Activated T-cell treated with anti-CD3 and anti-CD28 coated beads, Interleukin-2, amount 50 U/mL, for 4 hours (primary cell): Measurements from ENCODE around the gene KPNA2. TPM values are rescaled to one million over a fixed set of nuclear protein-coding genes. Genes with fewer than 3 reads are reported as not detected.

Experiments used
- ATAC-seq, 2 donors: fragments of 200-7000 bp; cut with Tn5 transposase; one replicate each; pipeline ENCODE4 v1.10.0; 2021
- DNase-seq: peaks from one replicate; pipeline ENCODE4 v3.0.0-alpha.2; 2020
- H3K27me3 Mint-ChIP-seq: one replicate; pipeline ENCODE4 v1.8.0; 2021; ENCODE audit warnings: low read depth, mixed read lengths
- H3K36me3 Mint-ChIP-seq: one replicate; pipeline ENCODE4 v1.8.0; 2022; ENCODE audit warnings: mixed read lengths; ENCODE audit not compliant: insufficient read depth
- H3K4me1 Mint-ChIP-seq: one replicate; pipeline ENCODE4 v1.8.0; 2021; ENCODE audit warnings: low read depth, mixed read lengths
- H3K4me3 Mint-ChIP-seq: one replicate; pipeline ENCODE4 v1.8.0; 2021; ENCODE audit warnings: mild to moderate bottlenecking, moderate library complexity, mixed read lengths
- H3K9me3 Mint-ChIP-seq: one replicate; pipeline ENCODE4 v1.8.0; 2021; ENCODE audit warnings: mixed read lengths
- total RNA-seq, 3 donors: library from RNA; stranded (reverse); gene quantifications; one replicate each; pipeline ENCODE4 v1.2.1, GENCODE V29; 2021

KPNA2 gene
- total RNA-seq, 3 donors from 2014 or later, result 139 to 140 (median 139) TPM

DNA sequence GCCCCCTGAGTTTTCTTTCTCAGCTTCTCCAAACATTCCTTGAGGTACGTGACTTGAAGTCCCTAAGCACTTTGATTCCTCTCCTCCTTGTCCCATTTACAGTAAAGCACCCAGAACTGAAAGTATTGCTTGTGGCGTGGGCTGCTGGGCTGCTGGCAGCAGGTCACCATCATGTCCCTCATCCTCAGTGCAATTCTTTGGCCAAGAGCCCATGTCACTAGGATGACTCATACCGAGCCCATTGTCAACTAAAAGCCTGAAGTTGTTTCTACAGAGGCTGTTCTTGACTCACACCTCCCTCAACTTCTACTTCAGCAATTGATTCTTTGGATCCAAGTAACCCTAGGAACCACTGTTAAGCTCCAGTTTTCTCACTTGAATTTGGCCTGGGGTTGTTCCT lies 54.3 kb downstream of the KPNA2 start:
- Mint-ChIP-seq H3K27me3 (no peaks in the 10 kb centered on the region), H3K36me3 (no peaks in the 10 kb centered on the region), H3K9me3 (no peaks in the 10 kb centered on the region), H3K4me1 (peaks cover 41% of the 10 kb centered on the region), H3K4me3 (no peak overlapping the region)
- DNase-seq, result no peak
- peak; percentile 21 to 44 for ATAC-seq

DNA sequence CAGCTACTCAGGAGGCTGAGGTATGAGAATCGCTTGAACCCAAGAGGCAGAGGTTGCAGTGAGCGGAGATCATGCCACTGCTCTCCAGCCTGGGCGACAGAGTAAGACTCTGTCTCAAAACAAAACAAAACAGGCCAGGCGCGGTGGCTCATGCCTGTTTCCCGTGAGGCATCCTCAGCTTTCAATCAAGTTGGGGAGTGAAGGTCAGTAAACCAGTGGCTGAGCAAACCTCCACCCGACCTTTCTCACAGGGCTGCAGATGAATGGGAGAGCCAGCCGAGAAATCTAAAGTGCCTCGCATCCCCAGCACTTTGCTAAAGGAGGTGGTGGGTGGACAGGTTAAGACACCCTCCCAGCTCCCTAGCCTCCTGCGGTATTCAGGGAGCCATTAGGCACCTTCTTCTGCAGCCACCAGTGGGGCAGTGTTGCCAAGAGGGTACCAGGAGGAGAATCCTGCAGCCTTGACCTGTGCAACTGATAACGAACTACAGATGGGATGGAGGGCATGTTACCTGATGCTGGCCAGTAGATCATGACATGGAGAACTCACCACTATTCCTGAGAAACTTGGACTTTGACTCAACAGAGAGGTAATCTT lies 59.0 kb downstream of the KPNA2 start:
- no peak overlapping the region for H3K4me3 Mint-ChIP-seq
- no peak for DNase-seq
- no peaks in the 10 kb centered on the region for H3K36me3 Mint-ChIP-seq
- no peaks in the 10 kb centered on the region for H3K27me3 Mint-ChIP-seq
- no peaks in the 10 kb centered on the region for H3K9me3 Mint-ChIP-seq
- H3K4me1 Mint-ChIP-seq, result peaks cover 2% of the 10 kb centered on the region
- no peak for ATAC-seq

DNA sequence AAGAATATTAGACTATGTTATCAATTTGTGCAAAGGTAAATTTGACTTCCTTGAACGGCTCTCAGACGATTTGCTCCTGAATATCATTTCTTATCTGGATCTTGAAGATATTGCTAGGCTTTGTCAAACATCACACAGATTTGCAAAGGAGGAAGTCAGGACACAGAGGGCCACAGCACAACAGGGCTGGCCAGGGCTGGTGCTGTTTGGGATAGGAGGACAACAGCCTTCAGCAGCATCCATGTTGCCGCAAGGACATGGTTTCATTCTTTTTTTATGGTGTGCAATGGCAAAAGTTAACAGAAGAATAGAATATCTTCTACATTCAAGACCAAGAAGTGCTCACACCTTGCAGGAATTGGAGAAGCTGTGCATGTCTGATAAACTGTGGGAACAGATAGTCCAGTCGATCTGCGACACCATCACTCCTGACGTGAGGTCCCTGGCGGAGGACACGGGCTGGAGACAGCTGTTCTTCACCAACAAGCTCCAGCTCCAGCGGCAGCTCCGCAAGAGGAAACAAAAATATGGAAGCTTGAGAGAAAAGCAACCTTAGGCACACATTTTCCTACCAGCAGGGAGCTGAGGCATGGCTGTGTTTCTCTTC lies 59.8 kb downstream of the KPNA2 start:
- no peaks in the 10 kb centered on the region for H3K36me3 Mint-ChIP-seq

DNA sequence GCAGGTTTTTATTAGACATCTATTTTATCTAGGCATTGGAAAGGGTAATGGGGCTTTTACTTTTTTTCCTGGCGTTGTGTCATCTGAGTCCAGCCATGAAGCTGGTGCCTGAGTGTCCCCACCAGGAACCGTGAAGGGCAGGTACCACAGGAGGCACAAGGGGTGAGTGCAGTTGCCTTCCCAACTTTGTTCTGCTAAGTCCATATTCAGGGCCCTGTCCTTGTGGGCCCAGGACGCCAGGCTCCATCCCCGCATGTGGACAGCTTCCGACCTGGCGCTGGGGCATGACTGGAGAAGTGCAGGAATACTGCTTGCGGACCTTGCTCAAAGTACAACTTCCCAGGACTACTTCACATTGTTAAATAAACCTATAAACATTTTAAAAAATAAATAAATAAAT lies 60.6 kb downstream of the KPNA2 start:
- Mint-ChIP-seq H3K36me3 (no peaks in the 10 kb centered on the region), H3K27me3 (no peaks in the 10 kb centered on the region), H3K9me3 (no peaks in the 10 kb centered on the region), H3K4me1 (peaks cover 5% of the 10 kb centered on the region), H3K4me3 (no peak overlapping the region)
- ATAC-seq (no peak), DNase-seq (no peak)

More for the DNA sequence above, 59.8 kb downstream of the KPNA2 start:
- no peaks in the 10 kb centered on the region for H3K27me3 Mint-ChIP-seq
- no peak overlapping the region for H3K4me3 Mint-ChIP-seq
- DNase-seq (no peak), ATAC-seq (no peak)
- H3K9me3 Mint-ChIP-seq, result no peaks in the 10 kb centered on the region
- H3K4me1 Mint-ChIP-seq, result no peaks in the 10 kb centered on the region

Other genes with a start within 250 kb of the KPNA2 start
- gene BPTF, start 210.2 kb upstream of the KPNA2 start, total RNA-seq, result 10 to 100 TPM; 62.1 to 67.7 (median 62.2) TPM
- gene C17orf58, start 39.3 kb upstream of the KPNA2 start, total RNA-seq, result 10 to 100 TPM; 14.9 to 24.3 (median 19.2) TPM
- gene AMZ2, start 212.3 kb downstream of the KPNA2 start, total RNA-seq, result 10 to 100 TPM; 62.7 to 74.6 (median 72.8) TPM